GM21381 (cell line): Measurements from ENCODE around the gene HOXC12.

Experiments
- ATAC-seq: cut with Tn5 transposase; IDR thresholded peaks from one replicate; pipeline ENCODE4 v1.9.1; 2021; ENCODE audit warnings: mild to moderate bottlenecking, moderate library complexity; ENCODE audit not compliant: unreplicated experiment

HOXC12 gene, protein sequence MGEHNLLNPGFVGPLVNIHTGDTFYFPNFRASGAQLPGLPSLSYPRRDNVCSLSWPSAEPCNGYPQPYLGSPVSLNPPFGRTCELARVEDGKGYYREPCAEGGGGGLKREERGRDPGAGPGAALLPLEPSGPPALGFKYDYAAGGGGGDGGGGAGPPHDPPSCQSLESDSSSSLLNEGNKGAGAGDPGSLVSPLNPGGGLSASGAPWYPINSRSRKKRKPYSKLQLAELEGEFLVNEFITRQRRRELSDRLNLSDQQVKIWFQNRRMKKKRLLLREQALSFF

DNA sequence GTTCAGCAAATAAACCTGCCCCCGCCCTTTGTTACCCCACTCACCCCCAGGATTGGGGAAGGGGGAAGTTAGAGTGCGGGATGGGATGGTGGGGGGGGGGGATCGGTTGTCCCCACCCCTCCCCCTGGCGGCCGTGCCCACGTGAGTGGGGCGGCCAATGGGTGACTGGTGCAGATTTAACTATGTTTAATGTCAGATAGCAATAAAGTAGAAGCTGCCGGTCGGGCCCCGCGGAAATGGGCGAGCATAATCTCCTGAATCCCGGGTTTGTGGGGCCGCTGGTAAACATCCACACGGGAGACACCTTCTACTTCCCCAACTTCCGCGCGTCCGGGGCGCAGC lies at the start of gene HOXC12:
HOXC12 (plus strand) TSS at position 210 of the 342 bp plus-strand sequence; CDS start at position 237, 27 bp downstream.
- no peak for ATAC-seq

DNA sequence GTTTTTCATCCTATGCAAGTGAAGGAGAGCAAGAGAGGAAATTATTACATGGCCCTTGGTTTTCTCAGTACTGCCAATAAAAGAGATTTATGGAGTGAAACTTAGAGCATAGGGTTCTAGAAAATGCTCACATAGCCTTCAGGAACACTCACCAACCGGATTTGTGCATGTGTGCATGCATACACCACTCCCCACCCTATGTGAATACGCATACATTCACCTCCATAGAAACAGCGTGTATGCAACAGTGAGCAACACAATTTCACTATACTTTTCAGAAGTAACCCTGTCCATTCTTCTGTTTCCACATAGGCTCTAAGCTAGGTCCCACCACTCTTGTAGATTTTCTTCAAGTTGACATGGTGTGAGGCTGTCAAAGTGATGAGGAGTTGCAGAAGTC lies 47.6 kb upstream of the HOXC12 start:
- ATAC-seq: no peak

DNA sequence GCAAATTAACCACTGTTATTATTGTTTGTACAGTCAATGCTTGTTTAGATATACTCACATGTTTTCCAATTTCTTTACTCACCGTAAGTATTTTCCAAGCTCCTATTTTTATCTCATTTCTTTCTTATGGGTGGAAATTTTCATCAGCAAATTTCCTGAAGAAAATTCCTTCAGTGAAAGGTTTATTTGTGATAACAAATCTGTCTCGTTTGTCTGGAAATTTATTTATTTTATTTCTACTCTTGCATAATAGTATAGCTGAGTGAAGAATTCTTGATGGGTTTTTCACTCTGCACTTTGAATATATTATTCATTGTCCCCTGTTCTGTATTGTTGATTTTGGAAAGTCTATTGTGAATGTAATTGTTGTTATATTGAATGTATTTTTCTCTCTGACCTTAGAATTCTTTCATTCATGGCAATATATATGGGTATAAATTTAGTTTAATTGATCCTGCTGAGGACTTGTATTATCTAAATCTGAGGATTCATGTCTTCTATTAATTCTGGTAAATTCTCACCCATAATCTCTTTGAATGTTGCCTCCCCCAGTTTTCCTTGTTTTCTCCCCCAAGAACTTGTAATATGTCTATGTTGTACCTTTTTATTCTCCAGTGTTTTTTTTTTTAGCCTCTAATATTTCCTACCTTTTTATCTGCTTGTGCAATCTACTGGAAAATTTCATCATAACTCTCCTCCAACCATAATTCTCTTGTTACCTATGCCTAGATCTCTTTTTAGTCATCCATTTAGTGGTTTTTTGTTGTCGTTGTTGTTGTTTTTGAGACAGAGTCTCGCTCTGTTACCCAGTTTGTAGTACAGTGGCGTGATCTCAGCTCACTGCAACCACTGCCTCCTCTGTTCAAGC lies 37.7 kb upstream of the HOXC12 start:
- ATAC-seq: no peak

DNA sequence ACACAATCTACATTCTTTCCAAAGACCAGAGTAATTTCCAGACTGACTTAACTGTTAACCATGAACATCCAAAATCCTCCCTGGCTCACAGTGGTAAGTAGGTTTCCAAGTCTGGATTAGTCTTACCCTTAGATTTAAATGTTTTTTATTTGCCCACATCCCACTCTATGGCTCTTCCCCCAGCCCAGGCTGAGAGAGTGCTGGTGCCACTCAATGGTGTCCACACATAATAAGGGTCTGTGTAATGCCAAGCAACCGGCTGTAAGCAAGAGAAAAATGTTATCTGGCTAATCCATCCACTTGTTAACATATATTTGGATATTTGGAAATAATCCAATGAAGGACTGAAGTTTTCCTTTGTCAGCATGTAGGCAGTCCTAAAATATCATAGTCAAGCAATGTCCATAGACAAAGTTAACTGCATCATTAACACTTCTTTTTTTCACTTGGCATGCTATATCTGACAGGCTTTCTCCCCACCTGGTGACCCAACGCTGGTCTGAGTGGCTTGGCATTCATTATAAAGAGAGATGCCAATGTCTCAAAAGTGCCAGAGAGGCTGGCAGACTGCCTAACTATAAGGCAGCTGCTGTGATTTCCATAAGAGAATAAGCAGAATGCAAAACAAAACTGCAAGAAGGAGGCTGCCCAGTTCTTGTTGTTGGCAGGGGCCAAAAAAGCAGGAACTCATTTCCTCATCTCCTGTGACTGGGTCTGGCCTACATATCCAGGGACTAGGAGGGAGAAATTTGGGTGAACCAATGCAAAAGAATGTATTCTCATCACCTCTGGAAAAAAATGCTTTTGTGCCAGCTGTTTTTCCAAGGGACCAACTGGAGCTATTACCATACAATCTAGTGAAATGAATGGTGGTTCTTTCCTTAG lies 29.9 kb upstream of the HOXC12 start:
- ATAC-seq: no peak

DNA sequence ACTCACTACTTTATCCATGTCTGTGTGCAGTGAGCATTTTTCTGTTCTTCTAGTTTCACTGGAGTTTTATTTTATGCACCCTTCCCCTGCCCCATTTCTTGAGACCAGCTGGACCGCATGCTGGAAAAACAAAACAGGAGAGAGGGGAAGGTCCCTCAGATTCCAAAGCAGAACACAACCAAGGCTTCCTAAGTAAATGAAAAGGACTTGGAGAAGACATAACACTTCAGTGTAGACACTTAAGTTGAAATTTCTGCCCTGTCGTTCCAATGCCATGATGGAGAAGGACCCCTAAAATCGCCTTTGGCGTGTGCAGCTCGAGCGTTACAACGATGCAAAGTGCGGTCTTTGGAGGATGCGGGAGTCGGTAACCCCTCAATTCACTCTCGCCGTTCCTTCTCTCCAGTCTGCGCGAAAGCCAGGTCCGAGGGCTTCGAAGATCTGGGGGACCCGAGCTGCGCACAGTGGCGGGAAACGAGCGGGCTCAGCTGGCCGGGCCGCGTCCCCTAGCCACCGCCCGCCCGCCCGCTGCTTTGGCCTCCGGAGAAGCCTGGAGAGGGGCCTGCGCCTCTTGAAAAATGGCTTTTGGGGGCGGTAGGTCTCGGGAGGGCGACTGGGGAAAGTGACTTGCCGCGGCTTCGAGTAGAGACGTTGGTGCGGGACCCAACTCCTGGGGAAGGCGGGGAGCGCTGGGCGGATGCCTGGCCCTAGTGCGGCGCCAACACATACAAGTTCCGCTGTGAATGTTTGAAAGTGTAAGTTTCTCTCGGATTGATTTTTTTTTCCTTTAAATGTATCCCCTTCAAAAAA lies 27.3 kb upstream of the HOXC12 start:
- no peak for ATAC-seq

DNA sequence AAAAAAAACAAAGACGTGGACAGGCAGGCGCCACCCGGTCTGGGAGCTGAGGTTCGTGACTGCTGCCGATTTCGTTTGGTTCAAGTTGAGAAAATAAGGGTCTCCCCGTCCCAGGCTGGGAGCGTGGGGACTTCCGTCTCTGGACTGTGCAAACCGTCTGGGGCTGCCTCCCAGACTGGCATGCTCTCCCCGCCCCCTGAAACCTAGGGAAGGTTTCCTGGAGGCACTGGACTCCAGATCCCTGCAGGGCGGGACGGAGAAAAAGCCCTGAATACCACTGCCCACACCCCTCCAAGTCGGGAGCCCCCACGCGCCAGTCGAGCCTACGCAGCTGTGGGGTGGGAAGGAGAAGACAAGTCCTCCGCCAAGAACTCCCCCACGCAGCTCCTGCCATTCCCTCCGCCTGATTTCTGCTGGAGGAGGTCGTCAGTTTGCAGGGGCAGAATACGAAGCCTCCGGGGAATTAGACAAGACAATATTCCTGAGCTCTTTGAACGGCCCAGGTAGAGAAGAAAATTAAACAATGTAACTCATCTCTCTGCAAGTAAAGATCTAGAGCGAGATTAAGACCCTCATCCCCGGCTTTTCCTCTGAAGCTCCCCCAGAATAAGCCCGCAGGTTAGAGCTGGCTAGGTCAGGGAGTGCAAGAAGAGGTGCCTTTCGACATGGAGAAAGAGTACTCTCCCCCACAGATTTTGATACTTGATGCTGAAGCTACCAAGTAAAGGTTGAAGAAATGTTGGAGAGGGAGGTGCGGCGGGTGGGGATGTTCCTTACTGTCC lies 26.5 kb upstream of the HOXC12 start:
- ATAC-seq: no peak

DNA sequence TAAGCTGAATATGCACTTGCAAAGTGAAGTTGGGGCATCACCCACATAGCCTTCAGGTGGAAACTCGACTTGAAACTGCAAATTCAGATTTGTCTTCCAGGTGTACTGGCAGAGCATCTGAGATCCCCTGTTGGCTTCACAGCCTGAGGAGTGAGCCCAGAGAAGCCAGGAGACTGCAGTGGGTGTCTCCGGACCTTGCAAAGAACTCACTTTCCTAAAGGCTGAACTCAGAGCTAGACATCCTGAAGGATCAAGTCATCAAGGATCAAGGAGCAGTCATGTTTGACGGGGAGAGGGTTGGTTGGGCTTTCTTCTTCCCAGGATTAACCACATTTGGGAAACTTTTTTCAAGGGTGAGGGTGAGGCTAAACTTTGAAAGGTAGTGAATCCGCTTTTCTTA lies 25.2 kb upstream of the HOXC12 start:
- no peak for ATAC-seq

DNA sequence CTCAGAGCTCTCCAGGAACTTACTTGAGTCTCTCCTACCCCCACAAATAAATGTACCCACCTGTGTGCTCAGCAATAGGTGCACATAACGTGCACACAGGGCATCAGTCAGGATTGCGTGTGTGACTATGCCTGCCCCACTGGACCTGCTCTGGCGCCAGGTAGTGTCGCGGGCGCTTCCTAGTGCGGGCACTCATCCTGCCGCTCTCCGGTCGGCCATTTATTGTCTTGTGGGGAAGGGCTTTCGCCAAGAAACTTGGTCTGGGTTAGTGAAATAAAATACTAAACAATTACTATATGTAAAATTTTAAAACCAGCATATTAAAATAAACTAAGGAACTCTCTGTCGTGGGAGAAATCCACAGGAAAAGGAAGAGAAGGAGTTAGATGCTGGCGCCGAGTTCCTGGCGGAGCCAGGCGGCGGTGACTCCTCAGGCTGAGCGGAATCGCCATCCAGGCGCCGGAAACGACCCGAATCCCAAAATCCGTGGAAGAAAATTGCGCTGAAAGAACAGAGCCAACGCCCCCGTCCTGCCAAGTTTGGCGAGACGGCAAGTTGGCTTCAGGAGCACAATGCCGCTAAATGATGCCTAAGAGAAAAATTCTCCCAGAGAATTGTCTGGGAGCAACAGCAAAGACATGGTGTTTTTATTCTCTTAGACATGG lies 24.0 kb upstream of the HOXC12 start:
- ATAC-seq: no peak

DNA sequence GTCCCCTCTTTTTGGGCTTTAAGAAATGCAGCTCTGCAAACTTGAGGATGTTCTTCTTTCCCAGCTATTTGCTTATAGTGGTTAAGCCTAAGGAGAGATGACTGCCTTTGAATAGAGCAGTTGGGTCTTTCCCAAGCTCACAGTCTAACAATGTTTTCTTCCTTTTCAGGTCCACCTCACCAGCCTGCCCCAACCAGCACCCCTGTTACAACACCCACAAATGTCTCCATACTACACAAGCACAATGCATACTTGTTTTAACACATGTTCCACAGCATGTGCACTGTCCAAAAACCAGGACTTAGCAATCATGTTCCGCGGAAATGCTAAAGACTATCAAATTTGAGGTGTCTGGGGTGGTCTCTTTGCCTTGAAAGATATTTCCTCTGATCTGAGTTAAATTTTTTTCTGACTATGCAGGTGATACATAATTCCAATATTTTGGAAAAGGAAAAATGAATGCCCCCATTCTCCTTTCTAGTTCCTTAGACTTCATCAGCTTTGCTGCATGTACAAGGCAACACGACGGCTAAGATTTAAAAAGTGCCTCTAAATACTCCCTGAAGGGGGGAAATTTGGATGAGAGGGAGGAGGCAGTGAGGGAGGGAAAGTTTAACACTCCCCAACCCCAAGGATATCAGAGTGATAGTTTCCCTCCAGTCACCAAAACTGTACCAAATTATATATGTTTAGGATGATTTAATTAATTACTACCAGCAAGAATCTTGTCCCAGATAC lies 22.7 kb upstream of the HOXC12 start:
- ATAC-seq: no peak

DNA sequence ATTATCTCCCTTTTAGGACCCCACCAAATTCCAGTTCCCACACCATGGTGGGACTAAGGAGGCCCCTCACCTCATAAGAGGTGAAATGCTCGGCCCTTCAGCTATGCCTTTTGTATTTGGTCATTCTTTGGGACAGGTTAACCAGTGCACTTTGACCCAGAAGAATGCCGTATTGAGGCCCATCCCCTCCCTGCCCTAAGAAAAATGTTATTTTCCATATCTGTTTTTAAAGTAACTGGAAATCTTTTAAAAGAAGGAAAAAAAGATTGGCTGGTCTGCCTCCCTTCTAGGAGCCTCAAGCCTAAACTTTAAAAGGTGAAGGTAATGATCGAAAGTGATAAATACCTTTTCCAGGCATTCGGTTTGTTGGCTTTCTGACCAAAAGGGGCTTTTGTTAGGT lies 21.8 kb upstream of the HOXC12 start:
- no peak for ATAC-seq

DNA sequence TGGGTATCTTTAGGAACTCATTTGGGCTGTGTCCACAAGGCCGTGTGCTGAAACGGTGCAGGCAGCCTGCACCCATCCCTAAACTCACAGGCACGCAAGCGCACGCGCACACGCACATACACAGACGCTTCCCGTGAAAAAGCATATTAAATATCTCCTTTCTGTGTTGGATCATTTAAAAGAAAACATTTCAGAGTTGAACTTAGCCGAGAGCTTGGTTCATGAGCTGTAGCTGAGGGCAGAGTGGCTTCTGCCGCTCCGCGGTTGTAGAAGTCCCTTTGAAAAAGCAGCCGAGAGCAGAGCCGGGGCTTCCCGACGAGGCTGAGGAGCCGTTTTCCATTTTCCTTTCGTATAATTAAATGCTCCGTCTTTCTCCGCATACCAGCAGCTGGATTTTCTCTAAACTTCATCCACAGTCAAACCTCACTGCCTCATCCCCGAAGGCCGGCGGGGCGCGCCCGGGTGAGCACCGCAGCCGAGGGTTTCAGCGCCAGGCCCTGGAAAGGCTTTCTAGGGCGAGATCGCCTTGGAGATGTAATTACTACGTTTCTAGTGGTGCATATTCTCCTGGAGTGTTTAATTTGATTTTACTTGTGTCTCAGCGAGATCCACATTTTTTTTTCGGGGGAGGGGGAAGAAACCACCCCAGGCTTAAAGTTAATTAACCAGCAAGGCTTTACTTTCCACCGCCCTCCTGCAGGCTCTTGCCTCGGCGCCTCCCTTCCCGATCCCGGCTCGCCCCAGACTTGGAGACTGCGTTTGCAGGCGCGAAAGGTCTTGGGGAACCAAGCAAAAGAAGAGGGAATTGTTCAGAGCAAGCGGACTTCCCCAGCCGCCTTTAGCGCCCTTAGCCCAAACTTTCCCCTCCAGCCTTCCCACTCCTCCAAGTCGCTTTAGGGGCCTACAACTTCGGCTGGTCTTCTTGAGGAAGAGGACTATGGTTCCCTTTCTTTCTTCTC lies 19.0 kb upstream of the HOXC12 start:
- no peak for ATAC-seq

DNA sequence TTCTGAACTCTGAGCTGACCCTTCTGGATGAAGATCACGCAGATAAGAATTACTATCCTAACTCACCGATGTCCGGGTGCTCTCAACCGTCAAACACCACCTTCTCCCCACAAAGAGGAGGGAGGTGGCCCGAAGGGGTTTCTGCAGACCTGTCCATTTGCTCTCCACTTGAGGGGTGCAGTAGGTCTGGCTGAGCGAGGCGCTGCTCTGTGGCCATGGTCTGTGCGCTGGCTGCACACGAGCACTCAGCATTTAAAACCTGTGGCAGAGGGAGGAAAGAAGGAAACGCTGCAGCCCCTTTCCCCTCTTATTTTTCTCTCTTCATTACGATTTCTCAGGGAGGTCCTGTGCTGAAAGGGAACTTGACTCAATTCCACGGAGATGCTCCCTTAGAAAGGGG lies 17.6 kb upstream of the HOXC12 start:
- no peak for ATAC-seq

DNA sequence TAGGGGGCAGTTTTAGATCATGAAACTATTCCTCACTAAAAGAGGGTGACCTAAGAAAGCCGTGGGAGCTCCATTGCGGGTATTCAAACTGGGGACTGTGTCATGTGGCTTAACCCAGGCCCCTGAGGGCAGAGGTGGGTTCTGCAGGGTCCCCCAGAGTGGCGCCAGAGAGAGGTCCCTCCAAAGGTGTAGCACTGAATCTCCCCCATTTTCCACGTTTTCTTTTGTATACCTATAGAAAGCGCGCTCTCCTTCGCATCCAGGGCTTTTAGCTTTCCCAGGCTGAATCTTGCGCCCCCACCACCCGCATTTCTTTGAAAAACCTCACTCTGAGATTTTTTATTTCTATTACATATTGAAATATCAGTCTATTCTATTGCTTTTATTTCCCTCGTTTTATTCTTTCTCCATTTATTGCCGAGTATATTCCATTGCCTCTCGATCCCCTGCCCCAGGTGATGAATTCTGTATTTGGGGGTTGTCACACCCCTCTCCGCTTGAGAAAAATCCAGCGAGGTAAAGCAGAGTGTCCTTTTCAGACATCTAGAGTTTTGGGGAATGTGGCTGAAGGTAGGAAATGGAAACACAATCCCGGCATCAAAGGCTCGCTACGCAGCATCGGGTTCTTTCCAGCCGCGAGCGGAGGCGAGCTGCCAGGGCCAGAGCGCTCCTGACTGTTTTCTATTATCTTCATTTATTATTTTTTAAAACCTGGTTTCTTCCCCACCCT lies 16.9 kb upstream of the HOXC12 start:
- ATAC-seq: no peak

DNA sequence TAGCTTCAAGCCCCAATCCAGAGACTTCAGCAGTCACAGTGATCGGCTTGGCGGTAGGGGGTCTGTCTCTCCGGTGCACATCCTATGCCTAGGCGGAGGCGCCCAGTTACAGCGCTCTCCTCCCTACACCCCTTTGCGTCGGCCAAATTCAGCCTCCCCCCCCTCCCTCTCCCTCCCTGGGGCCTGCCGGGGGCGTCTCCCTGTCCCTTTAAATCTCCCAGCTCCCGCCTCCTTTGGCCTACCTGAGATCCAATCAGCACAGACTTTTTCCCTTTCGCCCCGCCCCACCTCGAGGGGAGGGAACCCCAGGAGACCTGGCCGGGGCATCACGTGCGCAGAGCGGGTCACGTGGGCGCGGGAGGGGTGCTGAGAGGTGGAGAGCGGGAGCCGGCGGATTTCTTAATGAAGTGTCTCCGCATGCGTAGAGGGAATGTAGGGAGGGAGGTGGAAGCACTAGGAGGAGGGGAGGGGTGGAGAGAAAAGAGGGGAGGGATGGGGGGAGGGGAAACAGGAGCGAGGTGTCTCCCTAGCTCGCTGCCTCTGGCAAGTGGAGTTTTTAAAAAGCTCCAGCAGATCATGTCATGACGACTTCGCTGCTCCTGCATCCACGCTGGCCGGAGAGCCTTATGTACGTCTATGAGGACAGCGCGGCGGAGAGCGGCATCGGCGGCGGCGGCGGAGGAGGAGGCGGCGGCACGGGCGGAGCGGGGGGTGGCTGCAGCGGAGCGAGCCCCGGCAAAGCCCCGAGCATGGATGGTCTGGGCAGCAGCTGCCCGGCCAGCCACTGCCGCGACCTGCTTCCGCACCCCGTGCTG lies 16.2 kb upstream of the HOXC12 start, which contains the start of gene HOXC13:
HOXC13 (plus strand) TSS at position 506 of the 815 bp plus-strand sequence; CDS start at position 582, 76 bp downstream.
- no peak for ATAC-seq

DNA sequence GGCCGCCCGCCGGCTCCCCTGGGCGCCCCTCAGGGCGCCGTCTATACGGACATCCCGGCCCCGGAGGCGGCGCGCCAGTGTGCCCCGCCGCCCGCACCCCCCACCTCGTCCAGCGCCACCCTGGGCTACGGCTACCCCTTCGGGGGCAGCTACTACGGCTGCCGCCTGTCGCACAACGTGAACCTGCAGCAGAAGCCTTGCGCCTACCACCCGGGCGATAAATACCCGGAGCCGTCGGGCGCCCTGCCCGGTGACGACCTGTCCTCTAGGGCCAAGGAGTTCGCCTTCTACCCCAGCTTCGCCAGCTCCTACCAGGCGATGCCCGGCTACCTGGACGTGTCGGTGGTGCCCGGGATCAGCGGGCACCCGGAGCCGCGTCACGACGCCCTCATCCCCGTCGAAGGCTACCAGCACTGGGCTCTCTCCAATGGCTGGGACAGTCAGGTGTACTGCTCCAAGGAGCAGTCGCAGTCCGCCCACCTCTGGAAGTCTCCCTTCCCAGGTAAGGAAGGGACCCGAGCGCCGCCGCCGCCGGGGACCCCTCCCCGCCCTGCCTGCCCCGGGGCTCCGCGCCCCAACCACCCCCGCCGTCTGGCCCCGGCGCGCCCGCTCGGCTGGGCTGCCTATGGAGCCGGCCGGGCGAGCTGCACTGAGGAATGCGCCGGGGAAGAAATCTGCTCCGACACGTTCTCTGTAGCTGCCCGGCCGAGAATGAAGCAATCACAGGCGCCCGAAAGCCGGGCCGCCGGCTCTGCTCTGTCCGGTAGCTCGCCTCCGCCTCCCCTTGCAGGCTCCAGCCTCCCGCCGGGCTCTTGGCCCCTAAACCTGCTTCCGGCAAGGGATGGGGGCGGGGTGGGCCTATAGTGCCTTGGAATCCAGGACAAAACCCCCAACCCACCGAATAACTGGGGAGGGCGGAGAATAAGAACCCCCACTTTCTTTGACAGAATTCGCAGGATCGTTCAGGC lies 15.3 kb upstream of the HOXC12 start:
- ATAC-seq: no peak
